HG02981 (cell line): ENCODE results near the gene FAM228A.
A peak's percentile ranks its signal among the peaks of the same experiment; 100 is the strongest.
"Not testable (repeated sequence)": the region's sequence is repeated elsewhere in the genome, so short reads cannot be mapped to it uniquely, and the experiment has no call there.

Source experiments
- ATAC-seq: cut with Tn5 transposase; IDR thresholded peaks from one replicate; pipeline ENCODE4 v1.9.1; 2021; ENCODE audit warnings: mild to moderate bottlenecking, moderate library complexity; ENCODE audit not compliant: unreplicated experiment

FAM228A gene

GRCh38 chr2:24190503-24190902, 15.7 kb downstream of the FAM228A start:
- ATAC-seq, result no peak

- ATAC-seq, result no peak
Measured at GRCh38 chr2:24191156-24191555, 16.3 kb downstream of the FAM228A start.

- ATAC-seq, result no peak
Measured at GRCh38 chr2:24191848-24192247, 17.0 kb downstream of the FAM228A start.

GRCh38 chr2:24197213-24197612, 22.4 kb downstream of the FAM228A start:
- ATAC-seq, result not testable (repeated sequence)

- no peak for ATAC-seq
Measured at GRCh38 chr2:24199968-24200590, 25.2 kb downstream of the FAM228A start.

- ATAC-seq, result no peak
Measured at GRCh38 chr2:24200799-24201198, 25.9 kb downstream of the FAM228A start.

GRCh38 chr2:24203029-24203786, 28.4 kb downstream of the FAM228A start:
- no peak for ATAC-seq

GRCh38 chr2:24203787-24204150, 28.9 kb downstream of the FAM228A start:
- ATAC-seq, result no peak

- ATAC-seq, result no peak
Measured at GRCh38 chr2:24204505-24204904, 29.7 kb downstream of the FAM228A start.

- ATAC-seq, result no peak
Measured at GRCh38 chr2:24205131-24205530, 30.3 kb downstream of the FAM228A start.

GRCh38 chr2:24206242-24206641, 31.4 kb downstream of the FAM228A start:
- ATAC-seq, result no peak

GRCh38 chr2:24206714-24207113, 31.9 kb downstream of the FAM228A start:
- ATAC-seq, result no peak

GRCh38 chr2:24207359-24207758, 32.5 kb downstream of the FAM228A start:
- ATAC-seq, result no peak

GRCh38 chr2:24208490-24208889, 33.6 kb downstream of the FAM228A start:
- no peak for ATAC-seq

- ATAC-seq, result no peak
Measured at GRCh38 chr2:24209389-24210105, 34.7 kb downstream of the FAM228A start.

- no peak for ATAC-seq
Measured at GRCh38 chr2:24210106-24210455, 35.2 kb downstream of the FAM228A start.

GRCh38 chr2:24210723-24211122, 35.9 kb downstream of the FAM228A start:
- ATAC-seq, result no peak

- no peak for ATAC-seq
Measured at GRCh38 chr2:24211408-24211807, 36.6 kb downstream of the FAM228A start.

GRCh38 chr2:24214880-24215279, 40.0 kb downstream of the FAM228A start:
- ATAC-seq, result peak; percentile 96

- ATAC-seq, result no peak
Measured at GRCh38 chr2:24220554-24221291, 45.9 kb downstream of the FAM228A start.

- ATAC-seq, result no peak
Measured at GRCh38 chr2:24221343-24222050, 46.6 kb downstream of the FAM228A start.
